Measurements from ENCODE around the gene USP47. TPM values are rescaled to one million over a fixed set of nuclear protein-coding genes. Genes with fewer than 3 reads are reported as not detected.

Gene USP47
- total and polyA plus RNA-seq, 2 of the 8 experiments (the other 6 are each of a cell fraction or from before 2014, with no cell fraction given): 4.2 to 21.3 TPM

DNA sequence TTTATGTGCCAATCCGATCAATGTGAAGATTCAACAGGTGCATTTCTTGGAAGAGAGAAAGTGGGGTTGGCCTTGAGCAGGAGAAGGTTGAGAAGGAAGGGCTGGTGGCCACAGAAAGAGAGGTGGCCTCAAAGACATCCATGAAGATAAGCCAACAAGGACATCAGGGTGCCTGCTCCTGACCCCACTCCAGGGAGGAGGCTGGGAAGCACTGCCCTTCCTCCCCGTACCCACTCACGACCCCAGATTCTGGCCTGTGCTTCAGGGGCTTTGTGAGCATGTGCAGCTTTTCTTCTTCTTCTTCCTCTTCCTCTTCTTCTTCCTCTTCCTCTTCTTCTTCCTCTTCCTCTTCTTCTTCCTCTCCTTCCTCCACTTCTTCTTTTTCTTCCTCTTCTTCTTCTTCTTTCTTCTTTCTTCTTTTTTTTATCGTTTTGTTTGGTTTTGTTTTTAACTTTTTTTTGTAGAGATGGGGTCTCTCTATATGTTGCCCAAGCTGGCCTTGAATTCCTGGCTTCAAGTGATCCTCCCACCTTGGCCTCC is 136.4 kb downstream of the USP47 start:
- H4K91ac ChIP-seq (replicated peaks; ENCODE audit: insufficient read length, low read length): no peak overlapping the region
- no peak overlapping the region for H2BK20ac ChIP-seq (ENCODE audit: low read length)
- TF ChIP-seq TCF12 (IDR thresholded peaks at IDR 0.05; ENCODE audit: low read depth, low read length) (no peak), RBBP5 (IDR thresholded peaks at IDR 0.05; ENCODE audit: borderline replicate concordance, low read depth, low read length) (no peak), SRF (IDR thresholded peaks at IDR 0.05; ENCODE audit: low read depth, low read length) (no peak), CBX5 (IDR thresholded peaks at IDR 0.05; ENCODE audit: low read depth, low read length) (no peak), RNF2 (IDR thresholded peaks at IDR 0.05; ENCODE audit: borderline replicate concordance, low read depth, low read length, missing control alignments, poor library complexity, severe bottlenecking) (no peak), GTF2F1 (IDR thresholded peaks at IDR 0.05; ENCODE audit: borderline replicate concordance, low read depth, low read length) (no peak), TAF7 (optimal IDR thresholded peaks at IDR 0.05; ENCODE audit: borderline replicate concordance, low read depth, low read length) (no peak), FOSL1 (IDR thresholded peaks at IDR 0.05; ENCODE audit: insufficient read depth, low read depth, low read length) (no peak), SIX5 (IDR thresholded peaks at IDR 0.05; ENCODE audit: low read depth, low read length) (no peak), RAD21 (IDR thresholded peaks at IDR 0.05 in 1 of 2, conservative IDR thresholded peaks at IDR 0.05 in 1 of 2; ENCODE audit: low read depth in 2 of 2, low read length in 2 of 2) (no peak), GABPA (IDR thresholded peaks at IDR 0.05; ENCODE audit: borderline replicate concordance, insufficient read depth, low read length) (no peak)
- H3K18ac ChIP-seq (ENCODE audit: extremely low read depth, low read length): no peak overlapping the region
- H3K4me3 ChIP-seq (ENCODE audit: extremely low read depth in 1 of 4, insufficient read depth in 2 of 4, low read depth in 3 of 4, low read length in 4 of 4): no peak overlapping the region
- H2BK120ac ChIP-seq (replicated peaks; ENCODE audit: low read depth, low read length): no peak overlapping the region
- no peak for FAIRE-seq
- no peak overlapping the region for H3K56ac ChIP-seq (replicated peaks; ENCODE audit: insufficient read length, low read depth, low read length)
- no peak for DNase-seq (ENCODE audit: low read depth in 1 of 2, low spot score in 2 of 2)
- no peak overlapping the region for H2BK12ac ChIP-seq (ENCODE audit: low read depth, low read length)
- ChIA-PET CTCF (ENCODE audit: partially characterized antibody) (interaction anchor here (1.4 to 5.4 kb wide), 5 partner anchors 12 to 259 kb away, joined by 3 to 63 read pairs (median 4); partner anchors contain the start of gene DKK3), POLR2A (ENCODE audit: partially characterized antibody) (no interaction called here)
- H3K9me3 ChIP-seq (ENCODE audit: insufficient read depth in 2 of 2, low read depth in 1 of 2, low read length in 1 of 2): no peaks in the 10 kb centered on the region
- WGBS, 2 experiments (ENCODE audit: extremely low coverage in 1 of 2, insufficient coverage in 1 of 2, insufficient read length in 1 of 2, insufficient replicate concordance in 2 of 2, low coverage in 1 of 2, low lambda C conversion rate in 2 of 2, missing lambda C conversion rate in 1 of 2): 85% methylated on average over 4 of the region's 4 CpGs; no CpG with 5 or more reads in 1 of the 2 experiments
- no peak overlapping the region for H2BK5ac ChIP-seq (ENCODE audit: low read depth, low read length)
- no peak overlapping the region for H4K8ac ChIP-seq (ENCODE audit: extremely low read depth, insufficient read depth, low read length)
- no peak overlapping the region for H3K27ac ChIP-seq (ENCODE audit: low read depth, low read length)
- no peak overlapping the region for H3K23ac ChIP-seq (ENCODE audit: insufficient read length)
- H3K79me2 ChIP-seq (ENCODE audit: control insufficient read depth in 1 of 2, insufficient read depth in 2 of 2, low read length in 2 of 2): no peaks in the 10 kb centered on the region
- no peak overlapping the region for H3K4ac ChIP-seq (replicated peaks; ENCODE audit: insufficient read length, low read depth, low read length)
- no peak overlapping the region for H3K4me2 ChIP-seq (ENCODE audit: insufficient read depth in 1 of 2, low read depth in 2 of 2, low read length in 2 of 2)
- no peaks in the 10 kb centered on the region for H3K23me2 ChIP-seq (ENCODE audit: low read depth, low read length)
- H3K14ac ChIP-seq (ENCODE audit: insufficient read length): no peak overlapping the region
- H3K36me3 ChIP-seq (ENCODE audit: control insufficient read depth in 2 of 4, insufficient read depth in 4 of 4, low read length in 3 of 4): no peaks in the 10 kb centered on the region
- peaks cover 0 to 3% (median 2%) of the 10 kb centered on the region in 4 experiments; a peak in 4 of 7 replicates for H3K4me1 ChIP-seq (replicated peaks in 1 of 4; ENCODE audit: control insufficient read depth in 3 of 4, insufficient read depth in 4 of 4, low read length in 3 of 4)
- no peak overlapping the region for H4K5ac ChIP-seq (ENCODE audit: insufficient read length, low read depth, low read length)
- H2BK15ac ChIP-seq (ENCODE audit: low read length): no peak overlapping the region
- H4K20me1 ChIP-seq (replicated peaks in 1 of 2; ENCODE audit: control insufficient read depth in 1 of 2, insufficient read depth in 2 of 2, low read length in 2 of 2): no peaks in the 10 kb centered on the region
- no peak overlapping the region for H3K9ac ChIP-seq (replicated peaks in 1 of 4; ENCODE audit: extremely low read depth in 1 of 4, low read depth in 3 of 4, low read length in 3 of 4)
- no peaks in the 10 kb centered on the region for H3K27me3 ChIP-seq (replicated peaks in 1 of 4; ENCODE audit: control insufficient read depth in 3 of 4, extremely low read depth in 1 of 4, insufficient read depth in 3 of 4, low read length in 3 of 4)
- no peak overlapping the region for H2AFZ ChIP-seq (ENCODE audit: low read length)
- H2AK5ac ChIP-seq (ENCODE audit: low read depth, low read length): no peak overlapping the region
- no peaks in the 10 kb centered on the region for H3K79me1 ChIP-seq (ENCODE audit: low read depth, low read length)
